GM12873 (cell line): ENCODE data around the gene SEC22C.

Source experiments
- CTCF ChIP-seq: IDR thresholded peaks from 2 replicates; pipeline ENCODE4 v1.5.1; 2012; ENCODE audit warnings: low read depth, mild to moderate bottlenecking, moderate library complexity, low read length, control low read depth; ENCODE audit not compliant: insufficient read depth; ENCODE audit errors: missing control alignments

The SEC22C gene

GRCh38 chr3:42513521-42513920 is 68.2 kb downstream of the SEC22C start:
- TF ChIP-seq CTCF: no peak

GRCh38 chr3:42513121-42513520 is 68.6 kb downstream of the SEC22C start:
- TF ChIP-seq CTCF: no peak

GRCh38 chr3:42511736-42512135 is 70.0 kb downstream of the SEC22C start:
- no peak for TF ChIP-seq CTCF

GRCh38 chr3:42511201-42511600 is 70.6 kb downstream of the SEC22C start:
- TF ChIP-seq CTCF: no peak

- no peak for TF ChIP-seq CTCF
These were observed 71.4 kb downstream of the SEC22C start for GRCh38 chr3:42510325-42510724.

- no peak for TF ChIP-seq CTCF
These were observed 72.7 kb downstream of the SEC22C start for GRCh38 chr3:42509111-42509510.

- TF ChIP-seq CTCF: no peak
These were observed 73.2 kb downstream of the SEC22C start for GRCh38 chr3:42508562-42508961.
